GM13976 (cell line): Measurements from ENCODE around the gene PSMD5.

Experiments used
- DNase-seq: peaks from one replicate; pipeline ENCODE4 v3.0.0; 2012; ENCODE audit warnings: low spot score
- CTCF ChIP-seq: IDR thresholded peaks from 2 replicates; pipeline ENCODE4 v1.5.1; 2012; ENCODE audit warnings: borderline replicate concordance, mild to moderate bottlenecking; ENCODE audit not compliant: insufficient read depth; ENCODE audit errors: extremely low read depth, missing control alignments, control extremely low read depth
- in situ Hi-C: fragments of 300-500 bp; cut with MboI; formaldehyde crosslinking; loops from one replicate; pipeline ENCODE4 v1.12.0; 2022; ENCODE audit warnings: low sequenced_read_pairs, mixed read lengths, inconsistent platforms; ENCODE audit not compliant: unreplicated experiment

The PSMD5 gene

DNA sequence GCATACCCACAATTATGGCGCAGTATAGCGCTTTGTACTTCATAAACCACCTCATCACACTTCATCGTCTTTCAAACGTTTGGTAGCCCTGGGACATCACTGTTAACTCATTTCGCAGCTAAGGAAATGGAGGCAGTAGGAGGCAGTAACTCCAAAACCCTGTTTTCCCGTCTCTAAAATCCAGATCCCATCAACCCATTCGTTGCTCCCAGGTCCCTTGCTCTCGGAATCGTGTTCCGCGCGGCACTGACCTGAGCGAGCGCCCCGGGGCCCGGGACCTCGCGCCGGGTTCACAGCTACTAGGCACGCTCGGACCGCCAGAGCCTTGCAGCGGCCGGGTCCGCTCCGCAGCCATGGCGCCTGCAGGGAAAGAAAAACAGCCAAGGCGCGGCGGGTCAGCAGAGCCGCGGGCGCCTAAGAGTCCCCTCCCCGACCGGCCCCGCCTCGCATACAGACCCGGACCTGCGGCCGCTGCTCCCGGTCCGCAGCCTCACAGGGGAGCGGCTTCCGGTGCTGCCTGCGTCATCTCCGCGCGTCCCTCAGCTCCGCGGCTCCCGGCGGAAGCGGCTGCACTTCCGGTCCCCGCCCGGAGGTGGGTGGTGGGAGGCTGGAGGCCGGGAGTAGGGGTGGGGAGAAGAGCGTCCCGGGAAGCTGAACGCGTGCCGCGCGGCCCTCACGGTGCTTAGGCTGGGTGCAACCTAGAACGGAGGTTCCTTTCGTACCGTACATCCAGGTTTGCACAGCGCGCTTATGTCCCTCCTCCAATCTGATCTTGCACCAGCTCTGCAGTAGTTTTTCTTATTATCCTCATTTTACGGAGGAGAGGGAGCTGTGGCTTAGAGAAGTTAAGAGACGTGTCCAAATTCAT, 49.6 kb downstream of the PSMD5 start, which contains the start of gene FBXW2:
TSS of gene FBXW2 (minus strand) at position 519 of the 868 bp plus-strand sequence. CDS start 5,158 bp downstream, outside the sequence.
- no peak for TF ChIP-seq CTCF
- in situ Hi-C loops = no loop called here
- peak; percentile 96 for DNase-seq

- DNase-seq = no peak
- in situ Hi-C loops = no loop called here
- TF ChIP-seq CTCF = no peak
These were observed 51.6 kb downstream of the PSMD5 start for GRCh38 chr9:120791161-120791560.

DNA sequence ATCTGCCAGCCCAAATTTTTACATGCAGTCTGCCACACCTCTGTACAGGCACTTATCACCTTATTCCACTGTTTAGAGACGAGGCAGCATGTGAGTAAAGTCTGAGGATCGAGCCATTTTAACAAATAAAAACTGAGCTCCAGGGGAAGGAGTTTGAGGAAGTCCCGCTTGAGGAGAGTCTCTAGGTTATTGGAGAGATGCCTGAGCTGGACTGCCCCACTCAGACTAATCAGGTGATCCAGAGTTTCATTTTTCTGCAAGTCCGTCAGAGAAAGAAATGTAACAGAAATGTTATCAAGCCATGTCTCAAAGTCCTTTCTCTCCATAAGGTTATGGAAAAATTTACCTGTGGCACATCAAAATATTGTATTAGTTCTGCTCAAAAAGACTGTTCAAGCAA, 54.8 kb downstream of the PSMD5 start:
- TF ChIP-seq CTCF = no peak
- in situ Hi-C loops = no loop called here
- DNase-seq = no peak

GRCh38 chr9:120783602-120784047, 59.1 kb downstream of the PSMD5 start:
- DNase-seq = no peak
- in situ Hi-C loops = no loop called here
- TF ChIP-seq CTCF = no peak

DNA sequence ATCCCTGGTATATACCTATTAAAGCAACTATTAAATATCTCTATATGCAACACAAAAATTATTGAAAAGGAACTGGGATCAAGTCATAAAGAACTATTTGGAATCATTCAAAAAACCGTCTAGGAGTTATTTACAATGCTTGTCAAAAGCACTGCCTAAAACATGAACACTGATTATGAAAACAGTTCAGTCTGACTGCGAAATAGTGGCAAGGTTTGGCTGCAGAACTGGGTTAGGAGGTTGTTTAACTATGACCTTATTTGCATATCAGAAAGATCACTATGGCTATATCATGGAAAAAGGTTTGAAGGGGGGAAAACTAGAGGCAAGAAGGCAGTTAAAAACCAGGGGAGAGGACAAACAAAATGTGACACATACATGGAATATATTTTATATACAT, 61.5 kb downstream of the PSMD5 start:
- DNase-seq = no peak
- in situ Hi-C loops = no loop called here
- no peak for TF ChIP-seq CTCF

DNA sequence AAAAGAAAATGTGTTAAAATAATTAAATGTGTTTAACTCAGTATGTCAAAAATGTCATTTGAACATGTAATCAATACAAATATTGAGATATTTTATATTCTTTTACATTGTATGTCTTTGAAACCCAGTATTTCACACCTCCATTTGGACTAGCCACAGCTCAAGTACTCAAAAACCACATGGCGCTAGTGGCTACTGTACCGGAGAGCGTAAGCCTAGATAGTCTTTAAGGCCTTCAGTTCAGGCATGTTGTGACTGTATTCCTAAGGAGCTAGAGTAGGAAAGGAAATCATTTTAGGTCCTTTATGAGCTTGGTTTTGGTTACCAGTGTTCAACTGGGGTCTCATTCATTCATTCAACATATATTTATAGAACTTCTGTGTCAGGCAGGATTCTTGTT, 62.4 kb downstream of the PSMD5 start:
- TF ChIP-seq CTCF = no peak
- in situ Hi-C loops = no loop called here
- no peak for DNase-seq
